Epithelial cell of esophagus (primary cell): ENCODE results near the gene PSPC1.

Experiments
- DNase-seq: peaks from one replicate; pipeline ENCODE4 v3.0.0; 2010; ENCODE audit warnings: low read depth
- H3K4me3 ChIP-seq: 2 replicates; pipeline ENCODE4 v1.5.1; 2011; ENCODE audit warnings: mild to moderate bottlenecking, low read length, control low read depth
- TF ChIP-seq, protein P1 (sequence below): IDR thresholded peaks from 2 replicates; pipeline ENCODE4 v1.5.1; 2011; ENCODE audit warnings: low read depth, mild to moderate bottlenecking, low read length, control low read depth, inconsistent platforms; ENCODE audit not compliant: insufficient read depth; ENCODE audit errors: missing control alignments

PSPC1 gene

DNA sequence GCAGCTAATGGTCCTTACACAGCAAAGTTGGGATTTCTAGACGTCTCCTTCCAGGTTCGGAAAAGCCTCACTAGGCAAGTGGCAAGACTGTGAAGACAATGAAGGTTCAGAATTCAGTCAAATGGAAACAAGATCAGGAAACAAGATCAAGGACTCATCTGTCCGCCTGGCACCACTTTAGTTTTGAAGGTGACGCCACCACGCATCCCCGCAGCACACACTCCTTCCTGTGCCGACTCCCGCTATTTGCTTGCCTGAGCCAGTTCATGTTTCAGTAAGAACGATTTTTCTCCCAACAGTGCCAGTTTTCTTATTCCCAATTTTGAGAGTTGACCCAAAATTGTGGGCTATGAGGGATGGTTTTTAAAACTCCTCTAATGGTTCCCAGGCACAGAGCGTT is 107.8 kb downstream of the PSPC1 start:
- TF ChIP-seq, protein P1, sequence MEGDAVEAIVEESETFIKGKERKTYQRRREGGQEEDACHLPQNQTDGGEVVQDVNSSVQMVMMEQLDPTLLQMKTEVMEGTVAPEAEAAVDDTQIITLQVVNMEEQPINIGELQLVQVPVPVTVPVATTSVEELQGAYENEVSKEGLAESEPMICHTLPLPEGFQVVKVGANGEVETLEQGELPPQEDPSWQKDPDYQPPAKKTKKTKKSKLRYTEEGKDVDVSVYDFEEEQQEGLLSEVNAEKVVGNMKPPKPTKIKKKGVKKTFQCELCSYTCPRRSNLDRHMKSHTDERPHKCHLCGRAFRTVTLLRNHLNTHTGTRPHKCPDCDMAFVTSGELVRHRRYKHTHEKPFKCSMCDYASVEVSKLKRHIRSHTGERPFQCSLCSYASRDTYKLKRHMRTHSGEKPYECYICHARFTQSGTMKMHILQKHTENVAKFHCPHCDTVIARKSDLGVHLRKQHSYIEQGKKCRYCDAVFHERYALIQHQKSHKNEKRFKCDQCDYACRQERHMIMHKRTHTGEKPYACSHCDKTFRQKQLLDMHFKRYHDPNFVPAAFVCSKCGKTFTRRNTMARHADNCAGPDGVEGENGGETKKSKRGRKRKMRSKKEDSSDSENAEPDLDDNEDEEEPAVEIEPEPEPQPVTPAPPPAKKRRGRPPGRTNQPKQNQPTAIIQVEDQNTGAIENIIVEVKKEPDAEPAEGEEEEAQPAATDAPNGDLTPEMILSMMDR, result no peak
- H3K4me3 ChIP-seq, result no peak overlapping the region
- no peak for DNase-seq

DNA sequence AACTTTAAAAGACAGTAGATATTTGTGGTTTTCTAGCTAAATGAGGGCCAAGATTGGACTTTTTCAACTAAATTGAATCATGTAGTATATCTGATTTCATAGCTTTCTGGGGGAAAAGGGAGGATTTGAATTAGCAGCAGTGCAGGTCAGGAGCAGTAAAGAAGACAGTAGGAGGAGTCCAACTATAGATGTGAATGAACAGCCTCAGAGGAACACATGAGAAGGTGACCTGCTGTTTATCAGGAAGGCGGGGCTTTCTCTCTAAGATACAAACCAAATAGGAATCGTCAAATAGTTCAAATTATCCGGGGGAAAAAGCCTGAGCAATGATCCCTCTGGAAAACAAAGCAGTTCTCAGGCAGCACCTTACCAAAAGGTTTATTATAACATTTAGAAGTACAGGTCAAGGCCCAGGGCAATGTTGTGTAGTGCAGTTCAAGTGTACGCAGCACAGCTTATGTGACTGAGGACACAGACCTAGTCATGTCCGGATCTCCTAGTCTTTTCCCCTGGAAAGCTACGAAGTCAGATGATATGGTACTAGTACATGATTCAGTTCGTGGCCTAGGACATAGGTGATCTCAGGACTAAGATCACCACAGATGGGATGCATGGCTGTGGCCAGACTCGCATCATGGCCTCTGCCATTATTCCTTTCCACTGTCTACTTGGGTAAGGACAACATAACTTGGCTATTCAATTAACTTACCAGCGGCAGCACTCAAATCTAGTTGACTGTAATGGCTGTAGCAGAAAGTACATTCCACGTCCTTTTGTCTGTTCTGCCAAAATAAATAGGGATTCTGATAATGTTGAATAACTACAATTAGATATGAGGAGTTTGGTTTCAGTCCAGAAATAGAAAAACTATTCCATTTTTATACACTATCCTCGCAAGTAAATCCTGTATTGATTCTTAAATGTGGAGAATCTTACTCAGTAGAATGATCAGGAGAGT is 109.0 kb downstream of the PSPC1 start:
- no peak for DNase-seq
- no peak overlapping the region for H3K4me3 ChIP-seq
- TF ChIP-seq, protein P1, result no peak

DNA sequence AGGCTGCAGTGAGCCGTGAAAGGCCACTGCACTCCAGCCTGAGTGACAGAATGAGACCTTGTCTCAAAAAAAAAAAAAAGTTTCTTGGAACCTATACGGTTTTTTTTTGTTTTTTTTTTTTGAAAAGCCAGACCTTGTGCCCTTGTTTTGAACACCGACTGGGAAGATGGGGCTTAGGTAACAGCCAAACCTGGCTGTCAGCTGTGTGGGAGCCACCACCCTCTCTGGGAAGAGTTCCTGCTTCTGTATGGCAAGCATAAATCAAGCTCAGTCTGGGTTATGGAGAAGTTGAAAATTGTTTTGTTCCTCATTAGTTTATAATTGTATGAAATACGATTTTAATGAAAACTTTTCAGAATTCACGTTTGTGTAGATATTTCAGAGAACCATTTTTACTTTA is 109.8 kb downstream of the PSPC1 start:
- DNase-seq, result no peak
- TF ChIP-seq, protein P1, result no peak
- no peak overlapping the region for H3K4me3 ChIP-seq

DNA sequence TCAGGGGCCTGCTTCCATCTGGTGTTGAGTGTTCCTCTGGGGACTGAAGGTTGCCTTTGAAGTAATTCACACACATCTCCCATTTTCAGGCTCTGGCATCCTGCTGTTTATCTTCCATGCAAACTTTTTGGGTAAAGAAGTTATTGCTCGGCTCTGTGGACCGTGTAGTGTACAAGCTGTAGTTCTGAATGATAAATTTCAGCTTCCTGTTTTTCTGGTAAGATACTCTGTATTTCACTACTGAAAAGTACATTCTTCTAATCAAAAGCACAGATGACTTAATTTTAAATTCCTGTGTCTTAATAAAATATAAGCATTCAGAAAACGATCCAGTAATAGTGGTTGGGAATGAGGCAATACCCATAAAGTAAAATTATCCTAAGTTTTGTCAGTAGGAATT is 112.6 kb downstream of the PSPC1 start:
- H3K4me3 ChIP-seq, result no peak overlapping the region
- no peak for DNase-seq
- TF ChIP-seq, protein P1, result no peak

DNA sequence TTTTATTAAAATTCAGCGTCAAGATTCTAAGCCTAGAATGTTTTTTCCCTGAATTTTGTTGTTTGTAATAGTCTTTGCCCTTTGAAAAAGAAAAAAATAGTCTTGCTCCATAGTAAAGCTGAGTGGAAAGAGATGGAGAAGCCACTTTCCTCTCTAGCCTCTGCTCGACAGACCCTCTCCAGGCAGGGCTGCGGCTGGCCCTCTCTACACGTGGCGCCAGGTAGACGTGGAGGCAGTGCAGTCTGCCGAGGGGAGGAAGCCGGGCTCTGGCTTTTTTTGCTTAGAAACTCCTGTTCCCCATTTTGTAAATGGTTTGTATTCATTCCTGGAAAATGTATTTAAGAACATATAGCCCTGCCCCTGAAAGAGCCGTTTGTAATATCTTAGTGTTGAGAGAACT is 114.0 kb downstream of the PSPC1 start:
- no peak overlapping the region for H3K4me3 ChIP-seq
- DNase-seq, result no peak
- TF ChIP-seq, protein P1, result no peak

DNA sequence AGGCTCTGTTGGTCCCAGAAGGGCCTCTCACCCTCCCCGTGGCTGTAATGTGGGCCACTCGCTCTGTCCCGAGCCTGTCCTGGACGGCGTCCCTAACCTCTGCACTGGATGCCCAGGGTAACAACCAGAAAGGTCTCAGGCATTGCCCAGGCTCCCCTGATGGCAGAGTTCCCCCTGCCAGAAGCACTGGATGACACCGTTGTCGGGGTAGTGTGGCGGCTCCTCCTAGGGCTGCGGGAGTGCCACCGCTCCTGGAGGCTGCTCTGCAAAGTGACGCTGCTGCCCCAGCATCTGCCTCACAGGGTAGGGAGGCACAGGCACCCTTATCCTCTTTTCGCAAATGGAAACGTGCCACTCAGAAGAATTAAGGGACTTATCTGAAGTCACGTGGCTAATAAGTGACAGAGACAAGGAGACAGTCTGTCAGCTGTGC is 117.3 kb downstream of the PSPC1 start:
- TF ChIP-seq, protein P1, result no peak

DNA sequence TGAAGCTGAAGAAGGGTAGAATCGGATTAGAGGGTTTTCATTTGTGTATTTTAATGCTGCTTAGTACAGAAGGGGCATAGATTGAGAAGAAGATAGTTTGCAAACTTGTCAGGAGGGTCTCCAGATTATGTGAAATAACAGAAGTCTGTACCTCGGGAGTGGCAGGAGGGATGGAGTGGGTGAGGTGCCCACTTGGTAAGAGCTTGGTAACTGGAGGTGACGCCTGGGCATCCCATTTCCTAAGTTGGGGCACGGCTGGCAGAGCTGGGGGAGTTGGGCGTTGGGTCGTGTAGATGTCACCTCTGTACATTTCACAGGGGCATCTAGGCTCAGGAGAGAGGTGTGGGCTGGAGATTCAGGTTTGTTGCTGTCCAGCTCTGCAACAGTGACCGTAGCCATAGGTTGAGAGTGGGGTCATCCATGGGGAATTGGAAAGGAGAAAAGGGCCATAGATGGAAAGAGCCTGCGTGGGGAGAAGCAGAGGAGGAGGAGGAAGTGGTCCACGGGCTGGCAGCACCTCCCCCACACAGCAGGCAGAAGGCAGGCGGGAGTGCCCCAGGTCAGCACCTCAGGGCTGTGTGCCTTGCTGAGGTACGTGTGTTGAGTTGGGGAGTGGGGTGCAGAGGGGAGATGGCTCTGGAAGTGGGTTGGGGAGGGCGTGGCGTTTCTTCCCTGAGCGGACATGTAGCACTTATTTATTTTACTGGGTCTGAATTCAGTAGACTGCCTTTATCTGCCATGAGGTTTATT is 118.1 kb downstream of the PSPC1 start:
- H3K4me3 ChIP-seq, result no peak overlapping the region
- TF ChIP-seq, protein P1, result no peak
- DNase-seq, result no peak

More for the DNA sequence above, 117.3 kb downstream of the PSPC1 start:
- no peak overlapping the region for H3K4me3 ChIP-seq
- no peak for DNase-seq
